H1 (cell line): ENCODE measurements around the gene IQCH. TPM values are rescaled to one million over a fixed set of nuclear protein-coding genes. Genes with fewer than 3 reads are reported as not detected.

Source experiments
- CTCF ChIA-PET: fragments of 300-600 bp; sonication (Branson Sonifier 250); formaldehyde crosslinking; loops from one replicate; lab custom pipeline; 2021; ENCODE audit not compliant: partially characterized antibody; lab: Charles Lee
- POLR2A ChIA-PET: fragments of 300-600 bp; sonication (Branson Sonifier 250); formaldehyde crosslinking; loops from one replicate; lab custom pipeline; 2021; ENCODE audit warnings: inconsistent platforms; ENCODE audit not compliant: partially characterized antibody; lab: Charles Lee
- DNase-seq, 2 experiments: peaks; one replicate each; pipeline versions ENCODE4 v3.0.0 to v3.0.0-alpha.2; 2010 to 2022; ENCODE audit warnings: low spot score in 2 of 2, low read depth in 1 of 2, mixed read lengths in 1 of 2
- FAIRE-seq: peaks from 2 replicates; lab custom pipeline; 2011; peaks lifted over from hg19 to GRCh38; lab: Jason Lieb, UNC
- H2AFZ ChIP-seq: 2 replicates; pipeline ENCODE4 v1.8.1; 2012; ENCODE audit warnings: low read length, inconsistent platforms
- H2AK5ac ChIP-seq: 2 replicates; pipeline ENCODE4 v1.6.1; 2013; ENCODE audit warnings: low read depth, low read length
- H2BK120ac ChIP-seq: replicated peaks from 2 replicates; pipeline ENCODE3; 2013; ENCODE audit warnings: low read depth, low read length, inconsistent platforms
- H2BK12ac ChIP-seq: 2 replicates; pipeline ENCODE4 v1.6.1; 2013; ENCODE audit warnings: low read depth, low read length
- H2BK15ac ChIP-seq: 2 replicates; pipeline ENCODE4 v1.6.1; 2013; ENCODE audit warnings: low read length
- H2BK20ac ChIP-seq: 2 replicates; pipeline ENCODE4 v1.6.1; 2013; ENCODE audit warnings: low read length
- H2BK5ac ChIP-seq: 2 replicates; pipeline ENCODE4 v1.6.1; 2013; ENCODE audit warnings: low read depth, low read length
- H3K14ac ChIP-seq: 2 replicates; pipeline ENCODE4 v1.6.1; 2013; ENCODE audit warnings: inconsistent platforms; ENCODE audit not compliant: insufficient read length
- H3K18ac ChIP-seq: 2 replicates; pipeline ENCODE4 v1.6.1; 2013; ENCODE audit warnings: low read length; ENCODE audit errors: extremely low read depth
- H3K23ac ChIP-seq: 2 replicates; pipeline ENCODE4 v1.6.1; 2013; ENCODE audit warnings: inconsistent platforms; ENCODE audit not compliant: insufficient read length
- H3K23me2 ChIP-seq: 2 replicates; pipeline ENCODE4 v1.6.1; 2013; ENCODE audit warnings: low read depth, low read length
- H3K27ac ChIP-seq: 2 replicates; pipeline ENCODE4 v1.6.1; 2011; ENCODE audit warnings: low read depth, low read length, inconsistent platforms
- H3K27me3 ChIP-seq, 4 experiments: replicated peaks in 1 of 4; 1 replicate in 1 of 4; 2 replicates in 3 of 4; pipeline versions ENCODE4 v1.6.1 to v1.8.1; 2011 to 2013; ENCODE audit warnings: low read length in 3 of 4, mild to moderate bottlenecking in 3 of 4, inconsistent platforms in 2 of 4, mixed read lengths in 2 of 4, moderate library complexity in 1 of 4; ENCODE audit not compliant: control insufficient read depth in 3 of 4, insufficient read depth in 3 of 4; ENCODE audit errors: extremely low read depth in 1 of 4
- H3K36me3 ChIP-seq, 4 experiments: 2 replicates each; pipeline versions ENCODE4 v1.6.1 to v1.8.1; 2011 to 2013; ENCODE audit warnings: mild to moderate bottlenecking in 4 of 4, low read length in 3 of 4, moderate library complexity in 2 of 4, control low read depth in 1 of 4, inconsistent platforms in 1 of 4; ENCODE audit not compliant: insufficient read depth in 4 of 4, control insufficient read depth in 2 of 4
- H3K4ac ChIP-seq: replicated peaks from 2 replicates; pipeline ENCODE3; 2013; ENCODE audit warnings: low read length, low read depth, mixed read lengths, inconsistent platforms; ENCODE audit not compliant: insufficient read length
- H3K4me1 ChIP-seq, 4 experiments: replicated peaks in 1 of 4; 1 replicate in 1 of 4; 2 replicates in 3 of 4; pipeline versions ENCODE4 v1.6.1 to v1.8.1; 2011 to 2013; ENCODE audit warnings: low read length in 3 of 4, inconsistent platforms in 2 of 4, mixed read lengths in 1 of 4; ENCODE audit not compliant: insufficient read depth in 4 of 4, control insufficient read depth in 3 of 4
- H3K4me2 ChIP-seq, 2 experiments: 2 replicates each; pipeline versions ENCODE4 v1.6.1 to v1.8.1; 2011 to 2013; ENCODE audit warnings: low read depth in 2 of 2, low read length in 2 of 2, control low read depth in 1 of 2, inconsistent platforms in 1 of 2, mild to moderate bottlenecking in 1 of 2; ENCODE audit not compliant: insufficient read depth in 1 of 2
- H3K4me3 ChIP-seq, 4 experiments: fragments of 200-600, 300-600 bp in 1 of 4; sonication (generic), shearing (Covaris generic), sonication (Bioruptor Twin) in 1 of 4; 2 replicates each; pipeline versions ENCODE4 v1.5.1 to v1.8.1; 2011 to 2016; ENCODE audit warnings: low read length in 4 of 4, low read depth in 3 of 4, control low read depth in 2 of 4, inconsistent platforms in 2 of 4, mild to moderate bottlenecking in 2 of 4, mixed read lengths in 1 of 4, moderate library complexity in 1 of 4; ENCODE audit not compliant: insufficient read depth in 2 of 4; ENCODE audit errors: extremely low read depth in 1 of 4
- H3K56ac ChIP-seq: replicated peaks from 2 replicates; pipeline ENCODE3; 2013; ENCODE audit warnings: low read depth, mild to moderate bottlenecking, mixed read lengths, low read length, inconsistent platforms; ENCODE audit not compliant: insufficient read length
- H3K79me1 ChIP-seq: 2 replicates; pipeline ENCODE4 v1.6.1; 2013; ENCODE audit warnings: low read depth, low read length, control low read depth
- H3K79me2 ChIP-seq, 2 experiments: 2 replicates each; pipeline versions ENCODE4 v1.6.1 to v1.8.1; 2012 to 2013; ENCODE audit warnings: low read length in 2 of 2, mild to moderate bottlenecking in 2 of 2, inconsistent platforms in 1 of 2; ENCODE audit not compliant: insufficient read depth in 2 of 2, control insufficient read depth in 1 of 2
- H3K9ac ChIP-seq, 4 experiments: replicated peaks in 1 of 4; 1 replicate in 1 of 4; 2 replicates in 3 of 4; pipeline versions ENCODE4 v1.6.1 to v1.8.1; 2011 to 2013; ENCODE audit warnings: low read depth in 3 of 4, low read length in 3 of 4, control low read depth in 2 of 4, mild to moderate bottlenecking in 2 of 4, moderate library complexity in 2 of 4, inconsistent platforms in 1 of 4; ENCODE audit errors: extremely low read depth in 1 of 4
- H3K9me3 ChIP-seq, 2 experiments: 2 replicates each; pipeline versions ENCODE4 v1.6.1 to v1.8.1; 2012 to 2013; ENCODE audit warnings: mild to moderate bottlenecking in 2 of 2, moderate library complexity in 2 of 2, control low read depth in 1 of 2, inconsistent platforms in 1 of 2, low read depth in 1 of 2, low read length in 1 of 2, mixed read lengths in 1 of 2; ENCODE audit not compliant: insufficient read depth in 2 of 2
- H4K20me1 ChIP-seq, 2 experiments: replicated peaks in 1 of 2; 2 replicates each; pipeline versions ENCODE3 to v1.8.1; 2011 to 2013; ENCODE audit warnings: inconsistent platforms in 2 of 2, low read length in 2 of 2, mild to moderate bottlenecking in 1 of 2; ENCODE audit not compliant: insufficient read depth in 2 of 2, control insufficient read depth in 1 of 2
- H4K5ac ChIP-seq: 2 replicates; pipeline ENCODE4 v1.6.1; 2013; ENCODE audit warnings: low read length, low read depth, mixed read lengths, inconsistent platforms; ENCODE audit not compliant: insufficient read length
- H4K8ac ChIP-seq: 2 replicates; pipeline ENCODE4 v1.8.0; 2013; ENCODE audit warnings: mild to moderate bottlenecking, moderate library complexity, low read length, inconsistent platforms; ENCODE audit not compliant: insufficient read depth; ENCODE audit errors: extremely low read depth
- H4K91ac ChIP-seq: replicated peaks from 2 replicates; pipeline ENCODE3; 2013; ENCODE audit warnings: low read length, mixed read lengths, inconsistent platforms; ENCODE audit not compliant: insufficient read length
- BRCA1 ChIP-seq: IDR thresholded peaks from 2 replicates; pipeline ENCODE4 v1.6.1; 2012; ENCODE audit warnings: low read depth, low read length, improper control_type of control experiment
- CHD1 ChIP-seq: IDR thresholded peaks from 2 replicates; pipeline ENCODE4 v1.6.1; 2012; ENCODE audit warnings: low read depth, low read length, improper control_type of control experiment
- CTBP2 ChIP-seq: IDR thresholded peaks from 2 replicates; pipeline ENCODE4 v1.7.0; 2011; ENCODE audit warnings: borderline replicate concordance, mild to moderate bottlenecking, moderate library complexity, mixed read lengths, low read length; ENCODE audit not compliant: insufficient read depth, insufficient read length
- EGR1 ChIP-seq: IDR thresholded peaks from 2 replicates; pipeline ENCODE4 v1.6.1; 2011; ENCODE audit warnings: low read depth, low read length, borderline replicate concordance
- GABPA ChIP-seq: IDR thresholded peaks from 2 replicates; pipeline ENCODE4 v1.6.1; 2011; ENCODE audit warnings: mild to moderate bottlenecking, low read length, moderate library complexity, borderline replicate concordance; ENCODE audit not compliant: insufficient read depth
- JUND ChIP-seq: IDR thresholded peaks from 2 replicates; pipeline ENCODE4 v1.6.1; 2011; ENCODE audit warnings: mild to moderate bottlenecking, improper control_type of control experiment, low read length
- KDM5A ChIP-seq: fragments of 200-600 bp; IDR thresholded peaks from 2 replicates; pipeline ENCODE4 v1.7.1; 2012; ENCODE audit warnings: mild to moderate bottlenecking, low read length, inconsistent platforms, mixed read lengths
- POLR2AphosphoS5 ChIP-seq: IDR thresholded peaks from 2 replicates; pipeline ENCODE4 v1.6.1; 2011; ENCODE audit warnings: low read depth, low read length
- RBBP5 ChIP-seq: IDR thresholded peaks from 2 replicates; pipeline ENCODE4 v1.7.1; 2012; ENCODE audit warnings: low read depth, mild to moderate bottlenecking, inconsistent platforms, low read length, moderate library complexity, borderline replicate concordance
- RXRA ChIP-seq: IDR thresholded peaks from 2 replicates; pipeline ENCODE4 v1.6.1; 2011; ENCODE audit warnings: low read depth, mild to moderate bottlenecking, low read length, moderate library complexity; ENCODE audit not compliant: insufficient read depth
- SUZ12 ChIP-seq: fragments of 200-600 bp; sonication (generic); IDR thresholded peaks from 2 replicates; pipeline ENCODE4 v1.6.1; 2012; ENCODE audit warnings: mild to moderate bottlenecking, inconsistent platforms, low read length, moderate library complexity, mixed read lengths
- YY1 ChIP-seq: IDR thresholded peaks from 2 replicates; pipeline ENCODE4 v1.6.1; 2011; ENCODE audit warnings: low read depth, mild to moderate bottlenecking, low read length
- ZNF274 ChIP-seq: IDR thresholded peaks from 2 replicates; pipeline ENCODE4 v1.7.0; 2012; ENCODE audit warnings: low read length, borderline replicate concordance; ENCODE audit errors: extremely low read depth
- WGBS, 2 experiments: shearing (Covaris generic) in 1 of 2; methylation state at CpG; one replicate each; pipeline versions ENCODE4 v1.1.6 to v1.1.7; 2013 to 2015; ENCODE audit warnings: low lambda C conversion rate in 2 of 2, mixed read lengths in 2 of 2, inconsistent platforms in 1 of 2, low coverage in 1 of 2, missing lambda C conversion rate in 1 of 2; ENCODE audit not compliant: insufficient replicate concordance in 2 of 2, insufficient coverage in 1 of 2, insufficient read length in 1 of 2; ENCODE audit errors: extremely low coverage in 1 of 2, missing lambda C conversion rate in 1 of 2; 5-methylcytosine and 5-hydroxymethylcytosine counted together
- polyA plus RNA-seq, 7 experiments: library from polyadenylated mRNA; depleted of rRNA in 3 of 7; stranded (reverse) in 5 of 7; unstranded in 2 of 7; fragments of >200 nt in 5 of 7; fragments of 200-250 nt in 2 of 7; gene quantifications; 1 replicate in 5 of 7; 2 replicates in 1 of 7; 4 replicates in 1 of 7; pipeline versions ENCODE4 v1.2.1 to v1.2.3, GENCODE V29; 2011 to 2013; ENCODE audit warnings: missing spikeins in 2 of 7, mixed read lengths in 2 of 7
- total RNA-seq: library from RNA; stranded (reverse); fragmentation: NEBNext Ultra II Directional; extraction: Animal tissue kit (Norgen Biotek cat#: 25700); gene quantifications from 2 replicates; pipeline ENCODE4 v1.2.1, GENCODE V29; 2021
- TF ChIP-seq, protein P1 (sequence below): IDR thresholded peaks from 2 replicates; pipeline ENCODE4 v1.6.1; 2012; ENCODE audit warnings: inconsistent platforms

Gene IQCH
- total and polyA plus RNA-seq, 2 of the 8 experiments (the other 6 are each of a cell fraction or from before 2014, with no cell fraction given): 0.60 to 1.9 TPM

DNA sequence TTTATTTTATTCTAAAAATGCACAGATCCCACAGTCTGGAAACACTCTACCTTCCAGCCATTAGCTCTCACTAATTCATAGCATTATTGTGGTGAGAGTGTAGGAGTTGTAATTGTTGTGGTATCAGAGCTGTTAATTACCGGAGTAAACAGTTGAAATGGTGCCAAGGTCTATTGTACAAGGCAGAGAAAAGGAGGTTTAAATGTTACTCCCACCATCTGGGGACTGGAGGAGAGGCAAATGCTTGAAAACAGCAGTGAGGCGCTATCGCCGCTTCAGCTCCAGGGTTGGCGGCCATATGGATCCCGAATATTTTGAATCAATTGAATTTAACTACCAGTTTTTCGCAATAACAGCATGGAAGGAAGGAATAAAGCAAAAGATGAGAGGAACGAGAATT lies 153.2 kb downstream of the IQCH start:
- Histone ChIP-seq H3K79me2 (no peaks in the 10 kb centered on the region), H3K14ac (no peak overlapping the region), H2AK5ac (no peak overlapping the region), H3K27ac (no peak overlapping the region), H4K20me1 (no peaks in the 10 kb centered on the region), H2BK12ac (no peak overlapping the region), H2BK5ac (no peak overlapping the region), H3K27me3 (no peaks in the 10 kb centered on the region), H3K23ac (no peak overlapping the region), H3K9ac (no peak overlapping the region), H3K56ac (no peak overlapping the region), H4K8ac (no peak overlapping the region), H3K4me3 (no peak overlapping the region), H3K9me3 (no peaks in the 10 kb centered on the region), H2AFZ (peak overlapping the region; percentile 54), H3K18ac (no peak overlapping the region), H3K4me2 (no peak overlapping the region), H2BK20ac (no peak overlapping the region)
- DNase-seq: no peak
- 90% methylated on average over 8 of the region's 8 CpGs; no CpG with 5 or more reads in 1 of the 2 experiments for WGBS, 2 experiments
- CTCF ChIA-PET: interaction anchor here (1.1 to 1.3 kb wide), 2 partner anchors 14 to 22 kb away, joined by 4 read pairs; no protein-coding TSS in a partner anchor
- POLR2A ChIA-PET: no interaction called here
- no peak for TF ChIP-seq KDM5A
- no peak for TF ChIP-seq CHD1
- TF ChIP-seq JUND: no peak
- TF ChIP-seq RXRA: no peak
- no peak for TF ChIP-seq RBBP5
- TF ChIP-seq CTBP2: no peak
- TF ChIP-seq EGR1: no peak
- no peak for TF ChIP-seq GABPA
- no peak for TF ChIP-seq ZNF274
- TF ChIP-seq, protein P1, sequence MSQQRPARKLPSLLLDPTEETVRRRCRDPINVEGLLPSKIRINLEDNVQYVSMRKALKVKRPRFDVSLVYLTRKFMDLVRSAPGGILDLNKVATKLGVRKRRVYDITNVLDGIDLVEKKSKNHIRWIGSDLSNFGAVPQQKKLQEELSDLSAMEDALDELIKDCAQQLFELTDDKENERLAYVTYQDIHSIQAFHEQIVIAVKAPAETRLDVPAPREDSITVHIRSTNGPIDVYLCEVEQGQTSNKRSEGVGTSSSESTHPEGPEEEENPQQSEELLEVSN: no peak
- TF ChIP-seq YY1: no peak
- no peak for TF ChIP-seq SUZ12
- no peak for TF ChIP-seq BRCA1
- TF ChIP-seq POLR2AphosphoS5: no peak
- TF ChIP-seq, all 59 proteins: peak for 0
- Histone ChIP-seq H3K4me1 (peaks cover 1 to 10% (median 6%) of the 10 kb centered on the region in 4 experiments; a peak in 5 of 7 replicates), H3K4ac (no peak overlapping the region), H4K5ac (no peak overlapping the region), H4K91ac (no peak overlapping the region), H3K79me1 (no peaks in the 10 kb centered on the region), H2BK15ac (no peak overlapping the region), H2BK120ac (no peak overlapping the region), H3K23me2 (no peaks in the 10 kb centered on the region), H3K36me3 (no peaks in the 10 kb centered on the region)
- FAIRE-seq: no peak
